GM12801 (cell line): Measurements from ENCODE around the gene NPEPL1.

ENCODE experiments used
- CTCF ChIP-seq: IDR thresholded peaks from one replicate; pipeline ENCODE4 v1.5.1; 2011; ENCODE audit warnings: control low read depth; ENCODE audit not compliant: insufficient read length; ENCODE audit errors: extremely low read depth

The NPEPL1 gene

GRCh38 chr20:58676161-58676560 lies 16.4 kb upstream of the NPEPL1 start:
- no peak for TF ChIP-seq CTCF

- no peak for TF ChIP-seq CTCF
Observed at GRCh38 chr20:58677079-58677604, 15.5 kb upstream of the NPEPL1 start.

- TF ChIP-seq CTCF, result no peak
Observed at GRCh38 chr20:58677808-58678207, 14.8 kb upstream of the NPEPL1 start.

GRCh38 chr20:58678806-58679205 lies 13.8 kb upstream of the NPEPL1 start:
- TF ChIP-seq CTCF, result no peak

GRCh38 chr20:58682656-58683531 lies 9.7 kb upstream of the NPEPL1 start:
- TF ChIP-seq CTCF, result no peak

GRCh38 chr20:58684291-58684690 lies 8.3 kb upstream of the NPEPL1 start:
- no peak for TF ChIP-seq CTCF

- no peak for TF ChIP-seq CTCF
Observed at GRCh38 chr20:58685988-58686387, 6.6 kb upstream of the NPEPL1 start.
